ENCODE measurements around the gene TMEM37.

The TMEM37 gene

GRCh38 chr2:119455066-119455718 is 23.5 kb downstream of the TMEM37 start:
- DNase-seq (ENCODE audit: low read depth in 2 of 2) = no peak

GRCh38 chr2:119460076-119460475 is 28.4 kb downstream of the TMEM37 start:
- no peak for DNase-seq (ENCODE audit: low read depth in 2 of 2)

GRCh38 chr2:119461811-119462210 is 30.2 kb downstream of the TMEM37 start:
- no peak for DNase-seq (ENCODE audit: low read depth in 2 of 2)

- DNase-seq (ENCODE audit: low read depth in 2 of 2) = no peak
Observed at GRCh38 chr2:119462574-119462973, 30.9 kb downstream of the TMEM37 start.

- no peak for DNase-seq (ENCODE audit: low read depth in 2 of 2)
Observed at GRCh38 chr2:119463136-119463535, 31.5 kb downstream of the TMEM37 start.

GRCh38 chr2:119463990-119464389 is 32.3 kb downstream of the TMEM37 start:
- DNase-seq (ENCODE audit: low read depth in 2 of 2) = no peak

GRCh38 chr2:119464981-119465380 is 33.3 kb downstream of the TMEM37 start:
- DNase-seq (ENCODE audit: low read depth in 2 of 2) = no peak

GRCh38 chr2:119465687-119466086 is 34.0 kb downstream of the TMEM37 start:
- DNase-seq (ENCODE audit: low read depth in 2 of 2) = no peak

- no peak for DNase-seq (ENCODE audit: low read depth in 2 of 2)
Observed at GRCh38 chr2:119466373-119466772, 34.7 kb downstream of the TMEM37 start.

GRCh38 chr2:119468154-119468955 is 36.7 kb downstream of the TMEM37 start:
- DNase-seq (ENCODE audit: low read depth in 2 of 2) = no peak

- no peak for DNase-seq (ENCODE audit: low read depth in 2 of 2)
Observed at GRCh38 chr2:119469131-119469530, 37.5 kb downstream of the TMEM37 start.

- DNase-seq (ENCODE audit: low read depth in 2 of 2) = no peak
Observed at GRCh38 chr2:119469661-119470297, 38.1 kb downstream of the TMEM37 start.

- no peak for DNase-seq (ENCODE audit: low read depth in 2 of 2)
Observed at GRCh38 chr2:119472749-119473148, 41.1 kb downstream of the TMEM37 start.

- DNase-seq (ENCODE audit: low read depth in 2 of 2) = no peak
Observed at GRCh38 chr2:119473621-119474370, 42.1 kb downstream of the TMEM37 start.

- DNase-seq (ENCODE audit: low read depth in 2 of 2) = no peak
Observed at GRCh38 chr2:119474371-119475224, 42.9 kb downstream of the TMEM37 start.

- DNase-seq (ENCODE audit: low read depth in 2 of 2) = no peak
Observed at GRCh38 chr2:119475225-119475856, 43.7 kb downstream of the TMEM37 start.

GRCh38 chr2:119475857-119476244 is 44.2 kb downstream of the TMEM37 start:
- no peak for DNase-seq (ENCODE audit: low read depth in 2 of 2)

GRCh38 chr2:119476301-119477112 is 44.9 kb downstream of the TMEM37 start:
- DNase-seq (ENCODE audit: low read depth in 2 of 2) = peak; percentile 7 to 19

- no peak for DNase-seq (ENCODE audit: low read depth in 2 of 2)
Observed at GRCh38 chr2:119477113-119477505, 45.5 kb downstream of the TMEM37 start.

Data from fibroblast of skin of left biceps (primary cell).